ENCODE measurements around the gene TMEM52.

The TMEM52 gene

DNA sequence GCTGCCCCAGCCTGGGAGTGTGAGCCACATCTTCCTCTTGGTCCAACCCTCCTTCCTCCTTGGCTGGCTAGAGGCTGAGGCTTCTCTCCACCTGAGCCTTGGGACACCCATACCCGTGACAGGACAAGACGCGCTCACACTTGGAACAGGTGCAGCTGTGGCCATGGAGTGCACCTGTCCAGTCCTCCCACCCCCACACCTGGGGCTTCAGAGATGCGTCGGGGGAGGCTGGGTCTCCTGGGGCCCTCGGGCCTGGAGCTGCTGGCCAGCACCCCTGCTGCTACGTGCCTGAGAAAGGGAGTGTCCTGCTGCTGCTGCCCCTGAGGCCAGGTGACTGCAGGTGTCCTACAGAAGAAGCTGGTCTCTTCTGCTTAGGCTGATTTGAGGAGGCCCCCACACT lies 37.0 kb upstream of the TMEM52 start:
- no peak for TF ChIP-seq FOXA1 (IDR thresholded peaks at IDR 0.05)
- TF ChIP-seq ARNT (IDR thresholded peaks at IDR 0.05) = no peak
- TF ChIP-seq ZNF384 (IDR thresholded peaks at IDR 0.05) = no peak
- no peak for TF ChIP-seq PKNOX1 (IDR thresholded peaks at IDR 0.05)
- TF ChIP-seq L3MBTL2 (conservative IDR thresholded peaks at IDR 0.05) = no peak
- no peak for TF ChIP-seq SP1 (IDR thresholded peaks at IDR 0.05)
- no peak for TF ChIP-seq NFRKB (IDR thresholded peaks at IDR 0.05)
- TF ChIP-seq FOXM1 (IDR thresholded peaks at IDR 0.05; ENCODE audit: borderline replicate concordance) = no peak
- TF ChIP-seq LEF1 (IDR thresholded peaks at IDR 0.05; ENCODE audit: borderline replicate concordance) = no peak
- TF ChIP-seq ELF4 (IDR thresholded peaks at IDR 0.05) = no peak
- TF ChIP-seq CTBP1 (IDR thresholded peaks at IDR 0.05; ENCODE audit: borderline replicate concordance) = no peak
- TF ChIP-seq FOXK2 (IDR thresholded peaks at IDR 0.05) = no peak
- no peak for TF ChIP-seq TARDBP (IDR thresholded peaks at IDR 0.05)
- TF ChIP-seq HDGF (IDR thresholded peaks at IDR 0.05; ENCODE audit: borderline replicate concordance) = no peak
- no peak for TF ChIP-seq BHLHE40 (IDR thresholded peaks at IDR 0.05; ENCODE audit: borderline replicate concordance)
- TF ChIP-seq SUZ12 (IDR thresholded peaks at IDR 0.05) = no peak
- ChIA-PET CTCF (interaction anchor here (1.0 kb wide), 1 partner anchor 89 kb away, joined by 4 read pairs; no protein-coding TSS in a partner anchor), POLR2A (interaction anchor here (1.0 kb wide), 1 partner anchor 63 kb away, joined by 3 read pairs; the partner anchor contains the start of gene GABRD)
- DNase-seq (ENCODE audit: extremely low spot score) = no peak

- ChIA-PET POLR2A (no interaction called here), CTCF (no interaction called here)
- no peak for DNase-seq (ENCODE audit: extremely low spot score)
- TF ChIP-seq FOXA1 (IDR thresholded peaks at IDR 0.05) (no peak), ZNF384 (IDR thresholded peaks at IDR 0.05) (no peak), ARNT (IDR thresholded peaks at IDR 0.05) (no peak), ELF4 (IDR thresholded peaks at IDR 0.05) (no peak), LEF1 (IDR thresholded peaks at IDR 0.05; ENCODE audit: borderline replicate concordance) (no peak), SP1 (IDR thresholded peaks at IDR 0.05) (no peak), CTBP1 (IDR thresholded peaks at IDR 0.05; ENCODE audit: borderline replicate concordance) (no peak), L3MBTL2 (conservative IDR thresholded peaks at IDR 0.05) (no peak)
These were observed 36.6 kb upstream of the TMEM52 start for GRCh38 chr1:1955621-1956094.

DNA sequence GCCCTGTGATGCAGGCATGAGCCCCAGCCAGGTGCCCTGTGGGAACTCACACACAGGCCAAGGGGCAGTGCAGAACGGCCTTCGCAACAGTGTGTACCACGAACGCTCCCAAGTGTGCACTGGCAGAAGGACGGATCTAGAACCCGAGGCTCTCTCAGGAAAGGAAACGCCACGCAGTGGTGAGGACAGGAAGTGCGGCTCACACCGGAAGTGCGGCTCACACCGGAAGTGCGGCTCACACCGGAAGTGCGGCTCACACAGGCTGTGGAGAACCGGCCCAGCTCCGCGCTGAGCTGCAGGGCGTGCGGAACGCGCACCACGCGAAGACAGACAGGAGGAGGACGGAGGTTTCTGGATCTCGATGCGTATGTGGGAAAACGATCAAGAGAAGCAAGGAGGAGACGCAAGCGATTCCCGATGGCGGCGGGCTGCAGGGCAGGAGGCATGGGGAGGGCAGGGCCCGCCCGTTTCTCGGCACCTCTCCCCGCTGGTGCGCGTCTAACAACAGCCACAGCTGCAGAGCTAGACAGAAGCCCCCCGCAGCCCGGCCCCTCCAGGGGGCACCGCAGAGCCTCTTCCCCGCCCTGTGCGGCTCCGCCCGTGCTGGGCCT lies 35.9 kb upstream of the TMEM52 start:
- DNase-seq (ENCODE audit: extremely low spot score) = peak; percentile 58
- TF ChIP-seq L3MBTL2 (conservative IDR thresholded peaks at IDR 0.05) (no peak), FOXK2 (IDR thresholded peaks at IDR 0.05) (no peak)
- ChIA-PET POLR2A (no interaction called here), CTCF (interaction anchor here (2.1 kb wide), 1 partner anchor 10 kb away, joined by 7 read pairs; no protein-coding TSS in a partner anchor)

DNA sequence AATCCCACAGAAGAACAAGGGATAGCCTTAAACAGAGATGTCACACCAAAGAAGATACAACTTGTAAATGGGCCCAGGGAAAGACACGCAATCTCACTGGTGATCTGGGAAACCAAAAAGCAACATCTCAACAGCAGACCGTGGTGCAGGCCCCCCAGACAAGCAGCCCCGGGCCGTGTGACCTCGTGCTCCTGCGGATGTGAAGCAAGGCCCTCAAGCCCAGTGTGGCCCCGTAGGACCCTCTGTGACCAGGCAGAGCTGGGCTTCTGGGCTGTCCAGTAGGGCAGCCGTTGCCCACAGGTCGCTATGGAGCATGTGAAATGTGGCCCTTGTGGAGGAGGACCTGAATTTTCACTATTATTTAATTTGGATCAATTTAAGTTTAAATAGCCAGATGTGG lies 34.9 kb upstream of the TMEM52 start:
- TF ChIP-seq NFRKB (IDR thresholded peaks at IDR 0.05) = no peak
- TF ChIP-seq ARNT (IDR thresholded peaks at IDR 0.05) = no peak
- no peak for TF ChIP-seq CTBP1 (IDR thresholded peaks at IDR 0.05; ENCODE audit: borderline replicate concordance)
- no peak for TF ChIP-seq HDGF (IDR thresholded peaks at IDR 0.05; ENCODE audit: borderline replicate concordance)
- TF ChIP-seq FOXA1 (IDR thresholded peaks at IDR 0.05) = no peak
- no peak for TF ChIP-seq ZNF384 (IDR thresholded peaks at IDR 0.05)
- no peak for TF ChIP-seq LEF1 (IDR thresholded peaks at IDR 0.05; ENCODE audit: borderline replicate concordance)
- no peak for TF ChIP-seq FOXM1 (IDR thresholded peaks at IDR 0.05; ENCODE audit: borderline replicate concordance)
- TF ChIP-seq ELF4 (IDR thresholded peaks at IDR 0.05) = no peak
- no peak for TF ChIP-seq SP1 (IDR thresholded peaks at IDR 0.05)
- ChIA-PET CTCF (interaction anchor here (2.1 kb wide), 1 partner anchor 10 kb away, joined by 7 read pairs; no protein-coding TSS in a partner anchor), POLR2A (no interaction called here)
- no peak for DNase-seq (ENCODE audit: extremely low spot score)

DNA sequence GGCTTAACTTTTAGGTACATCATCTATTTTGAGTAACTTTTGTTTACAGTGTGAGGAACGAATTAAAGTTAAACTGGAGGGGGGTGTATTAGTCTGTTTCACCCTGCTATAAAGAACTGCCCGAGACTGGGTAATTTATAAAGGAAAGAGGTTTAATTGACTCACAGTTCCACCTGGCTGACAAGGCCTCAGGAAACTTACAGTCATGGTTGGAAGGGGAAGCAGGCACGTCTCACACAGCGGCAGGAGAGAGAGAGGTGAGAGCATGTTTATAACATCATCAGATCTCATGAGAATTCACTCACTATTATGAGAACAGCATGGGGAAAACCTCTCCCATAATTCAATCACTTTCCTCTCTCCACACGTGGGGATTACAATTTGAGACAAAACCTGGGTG lies 31.9 kb upstream of the TMEM52 start:
- TF ChIP-seq ELF4 (IDR thresholded peaks at IDR 0.05) (no peak), LEF1 (IDR thresholded peaks at IDR 0.05; ENCODE audit: borderline replicate concordance) (no peak), TARDBP (IDR thresholded peaks at IDR 0.05) (no peak), L3MBTL2 (conservative IDR thresholded peaks at IDR 0.05) (no peak), FOXK2 (IDR thresholded peaks at IDR 0.05) (no peak), SUZ12 (IDR thresholded peaks at IDR 0.05) (no peak), SP1 (IDR thresholded peaks at IDR 0.05) (no peak), ZNF384 (IDR thresholded peaks at IDR 0.05) (no peak), FOXM1 (IDR thresholded peaks at IDR 0.05; ENCODE audit: borderline replicate concordance) (no peak), NFRKB (IDR thresholded peaks at IDR 0.05) (no peak), CTBP1 (IDR thresholded peaks at IDR 0.05; ENCODE audit: borderline replicate concordance) (no peak), HDGF (IDR thresholded peaks at IDR 0.05; ENCODE audit: borderline replicate concordance) (no peak), PKNOX1 (IDR thresholded peaks at IDR 0.05) (no peak), FOXA1 (IDR thresholded peaks at IDR 0.05) (no peak), ARNT (IDR thresholded peaks at IDR 0.05) (no peak), BHLHE40 (IDR thresholded peaks at IDR 0.05; ENCODE audit: borderline replicate concordance) (no peak)
- CTCF ChIA-PET = no interaction called here
- no peak for DNase-seq (ENCODE audit: extremely low spot score)
- POLR2A ChIA-PET = no interaction called here

GRCh38 chr1:1948783-1949182 lies 29.7 kb upstream of the TMEM52 start:
- POLR2A ChIA-PET = no interaction called here
- no peak for TF ChIP-seq ARNT (IDR thresholded peaks at IDR 0.05)
- TF ChIP-seq FOXK2 (IDR thresholded peaks at IDR 0.05) = no peak
- no peak for TF ChIP-seq PKNOX1 (IDR thresholded peaks at IDR 0.05)
- no peak for TF ChIP-seq SP1 (IDR thresholded peaks at IDR 0.05)
- TF ChIP-seq LEF1 (IDR thresholded peaks at IDR 0.05; ENCODE audit: borderline replicate concordance) = no peak
- no peak for TF ChIP-seq BHLHE40 (IDR thresholded peaks at IDR 0.05; ENCODE audit: borderline replicate concordance)
- no peak for TF ChIP-seq FOXA1 (IDR thresholded peaks at IDR 0.05)
- no peak for TF ChIP-seq ZNF384 (IDR thresholded peaks at IDR 0.05)
- no peak for TF ChIP-seq ELF4 (IDR thresholded peaks at IDR 0.05)
- TF ChIP-seq CTBP1 (IDR thresholded peaks at IDR 0.05; ENCODE audit: borderline replicate concordance) = no peak
- TF ChIP-seq SUZ12 (IDR thresholded peaks at IDR 0.05) = no peak
- TF ChIP-seq L3MBTL2 (conservative IDR thresholded peaks at IDR 0.05) = no peak
- TF ChIP-seq NFRKB (IDR thresholded peaks at IDR 0.05) = no peak
- no peak for TF ChIP-seq HDGF (IDR thresholded peaks at IDR 0.05; ENCODE audit: borderline replicate concordance)
- no peak for TF ChIP-seq TARDBP (IDR thresholded peaks at IDR 0.05)
- TF ChIP-seq FOXM1 (IDR thresholded peaks at IDR 0.05; ENCODE audit: borderline replicate concordance) = no peak
- CTCF ChIA-PET = interaction anchor here (1.3 kb wide), 1 partner anchor 98 kb away, joined by 4 read pairs; no protein-coding TSS in a partner anchor
- DNase-seq (ENCODE audit: extremely low spot score) = no peak

All from HEK293T (cell line).